ENCODE results near the gene C22orf15.
A peak's percentile ranks its signal among the peaks of the same experiment; 100 is the strongest.

Gene C22orf15

DNA sequence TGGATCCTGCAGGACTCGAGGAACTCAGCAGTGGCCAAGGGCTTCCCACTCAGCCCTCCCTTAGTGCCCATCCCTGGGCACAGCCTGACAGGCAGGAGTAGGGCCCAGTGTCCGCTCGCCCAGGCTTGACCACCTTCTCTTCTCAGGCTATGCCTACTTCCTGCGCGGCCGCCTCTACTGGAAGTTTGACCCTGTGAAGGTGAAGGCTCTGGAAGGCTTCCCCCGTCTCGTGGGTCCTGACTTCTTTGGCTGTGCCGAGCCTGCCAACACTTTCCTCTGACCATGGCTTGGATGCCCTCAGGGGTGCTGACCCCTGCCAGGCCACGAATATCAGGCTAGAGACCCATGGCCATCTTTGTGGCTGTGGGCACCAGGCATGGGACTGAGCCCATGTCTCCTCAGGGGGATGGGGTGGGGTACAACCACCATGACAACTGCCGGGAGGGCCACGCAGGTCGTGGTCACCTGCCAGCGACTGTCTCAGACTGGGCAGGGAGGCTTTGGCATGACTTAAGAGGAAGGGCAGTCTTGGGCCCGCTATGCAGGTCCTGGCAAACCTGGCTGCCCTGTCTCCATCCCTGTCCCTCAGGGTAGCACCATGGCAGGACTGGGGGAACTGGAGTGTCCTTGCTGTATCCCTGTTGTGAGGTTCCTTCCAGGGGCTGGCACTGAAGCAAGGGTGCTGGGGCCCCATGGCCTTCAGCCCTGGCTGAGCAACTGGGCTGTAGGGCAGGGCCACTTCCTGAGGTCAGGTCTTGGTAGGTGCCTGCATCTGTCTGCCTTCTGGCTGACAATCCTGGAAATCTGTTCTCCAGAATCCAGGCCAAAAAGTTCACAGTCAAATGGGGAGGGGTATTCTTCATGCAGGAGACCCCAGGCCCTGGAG is 20.7 kb downstream of the C22orf15 start:
- Mint-ChIP-seq H3K36me3 (ENCODE audit: low read depth) (no peaks in the 10 kb centered on the region), H3K4me3 (no peak overlapping the region), H3K27me3 (ENCODE audit: low read depth) (no peaks in the 10 kb centered on the region), H3K4me1 (ENCODE audit: low read depth) (peaks cover 20% of the 10 kb centered on the region), H3K27ac (no peak overlapping the region), H3K9me3 (no peaks in the 10 kb centered on the region)
- no peak for DNase-seq (ENCODE audit: low spot score)

DNA sequence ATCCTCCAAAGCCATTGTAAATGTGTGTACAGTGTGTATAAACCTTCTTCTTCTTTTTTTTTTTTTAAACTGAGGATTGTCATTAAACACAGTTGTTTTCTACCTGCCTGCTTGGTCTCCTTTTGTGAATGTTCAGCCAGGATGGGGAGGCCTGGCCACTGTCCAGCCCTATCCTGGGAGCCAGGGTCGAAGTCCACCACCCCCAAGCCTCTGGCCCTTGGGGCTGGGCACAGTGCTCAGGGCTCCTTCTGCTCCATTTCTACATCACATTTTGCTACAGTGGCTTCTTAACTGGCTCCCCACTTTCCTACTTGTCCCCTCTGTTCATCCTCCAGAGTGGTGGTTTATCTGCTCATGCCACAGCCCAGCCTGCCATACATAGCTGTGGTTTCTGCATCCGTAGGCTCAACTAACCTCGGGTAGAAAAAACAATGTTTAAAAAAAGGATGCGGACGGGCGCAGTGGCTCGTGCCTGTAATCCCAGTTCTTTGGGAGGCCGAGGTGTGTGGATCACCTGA is 21.5 kb downstream of the C22orf15 start:
- H3K27ac Mint-ChIP-seq, result peak overlapping the region; percentile 55
- H3K4me1 Mint-ChIP-seq (ENCODE audit: low read depth), result peaks cover 23% of the 10 kb centered on the region
- H3K9me3 Mint-ChIP-seq, result no peaks in the 10 kb centered on the region
- no peak for DNase-seq (ENCODE audit: low spot score)
- H3K36me3 Mint-ChIP-seq (ENCODE audit: low read depth), result peaks cover 2% of the 10 kb centered on the region
- H3K4me3 Mint-ChIP-seq, result peak overlapping the region; percentile 50
- no peaks in the 10 kb centered on the region for H3K27me3 Mint-ChIP-seq (ENCODE audit: low read depth)

DNA sequence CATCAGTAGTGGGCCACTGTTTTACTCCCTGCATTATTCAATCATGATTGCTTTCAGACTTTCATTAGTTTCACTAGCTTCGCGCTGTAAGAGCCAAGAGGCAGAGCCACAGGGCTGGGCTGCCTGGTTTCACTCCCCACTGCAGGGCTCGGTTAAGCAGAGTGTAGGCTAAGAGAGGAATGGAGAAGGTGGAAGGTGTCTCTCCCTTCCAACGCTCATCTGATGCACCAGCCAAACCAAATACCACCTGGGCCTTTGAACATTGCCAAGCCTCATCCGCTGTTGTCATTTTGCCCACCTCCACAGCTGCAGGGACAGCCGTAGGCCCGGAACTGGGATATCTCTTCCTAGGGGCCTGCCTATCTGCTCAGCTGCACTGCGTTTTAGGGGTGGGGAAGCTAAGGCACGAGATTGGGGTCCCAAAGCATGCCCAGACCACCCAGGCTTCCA is 23.5 kb downstream of the C22orf15 start:
- Mint-ChIP-seq H3K36me3 (ENCODE audit: low read depth) (peaks cover 9% of the 10 kb centered on the region), H3K9me3 (no peaks in the 10 kb centered on the region), H3K27ac (peak overlapping the region; percentile 84), H3K27me3 (ENCODE audit: low read depth) (no peaks in the 10 kb centered on the region), H3K4me3 (peak overlapping the region; percentile 91), H3K4me1 (ENCODE audit: low read depth) (peaks cover 30% of the 10 kb centered on the region)
- DNase-seq (ENCODE audit: low spot score), result peak; percentile 17

DNA sequence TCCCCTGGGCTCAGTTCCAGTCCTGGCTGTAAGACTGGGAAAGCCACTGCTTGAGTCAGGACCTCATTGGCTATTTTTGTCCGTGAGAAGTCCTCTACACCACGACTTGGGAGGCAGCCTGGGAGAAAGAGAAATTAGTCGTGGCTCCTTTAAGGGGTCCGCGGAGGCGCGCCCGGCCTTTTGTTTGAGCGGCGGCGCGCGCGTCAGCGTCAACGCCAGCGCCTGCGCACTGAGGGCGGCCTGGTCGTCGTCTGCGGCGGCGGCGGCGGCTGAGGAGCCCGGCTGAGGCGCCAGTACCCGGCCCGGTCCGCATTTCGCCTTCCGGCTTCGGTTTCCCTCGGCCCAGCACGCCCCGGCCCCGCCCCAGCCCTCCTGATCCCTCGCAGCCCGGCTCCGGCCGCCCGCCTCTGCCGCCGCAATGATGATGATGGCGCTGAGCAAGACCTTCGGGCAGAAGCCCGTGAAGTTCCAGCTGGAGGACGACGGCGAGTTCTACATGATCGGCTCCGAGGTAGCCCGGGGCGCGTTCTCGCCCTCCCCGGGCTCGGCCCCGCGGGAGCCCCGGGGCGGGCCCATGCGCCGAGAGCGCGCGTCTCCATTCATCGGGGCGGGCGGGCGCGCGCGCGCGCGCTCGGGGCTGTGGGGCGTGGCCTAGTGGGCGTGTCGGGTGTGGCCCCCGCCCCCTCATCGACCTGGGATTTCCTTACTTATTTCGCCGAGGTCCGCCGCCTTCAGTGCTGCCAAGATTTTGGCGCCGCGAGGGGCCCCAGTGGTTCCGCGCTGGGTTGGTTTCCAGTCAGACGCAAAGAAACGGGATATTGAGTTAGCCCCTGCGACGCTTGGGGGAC is 24.2 kb downstream of the C22orf15 start, which contains the start of gene SMARCB1:
Gene SMARCB1 (plus strand): TSS at position 215 of the 848 bp plus-strand sequence. CDS start 204 bp downstream, at position 419.
- Mint-ChIP-seq H3K36me3 (ENCODE audit: low read depth) (peaks cover 12% of the 10 kb centered on the region), H3K27me3 (ENCODE audit: low read depth) (no peaks in the 10 kb centered on the region), H3K9me3 (no peaks in the 10 kb centered on the region), H3K4me1 (ENCODE audit: low read depth) (peaks cover 30% of the 10 kb centered on the region), H3K27ac (peak within 1 kb of the TSS; percentile 84), H3K4me3 (peak within 1 kb of the TSS; percentile 91)
- DNase-seq (ENCODE audit: low spot score), result peak; percentile 87

DNA sequence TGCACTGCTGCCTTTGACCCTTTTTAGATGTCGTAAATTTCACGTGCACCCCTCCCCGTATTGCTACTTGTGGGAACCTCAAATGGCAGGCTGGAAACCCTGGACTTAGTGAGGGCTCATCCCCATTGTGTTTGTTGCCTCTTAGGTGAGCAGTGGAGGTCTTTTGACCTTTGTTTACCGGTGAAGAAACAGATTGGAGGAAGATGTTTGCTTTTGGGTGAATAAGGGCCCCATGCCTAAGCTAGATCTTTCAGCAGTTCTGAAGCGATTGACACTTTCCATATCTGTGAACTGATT is 24.8 kb downstream of the C22orf15 start:
- Mint-ChIP-seq H3K4me1 (ENCODE audit: low read depth) (peaks cover 32% of the 10 kb centered on the region), H3K36me3 (ENCODE audit: low read depth) (peaks cover 17% of the 10 kb centered on the region), H3K9me3 (no peaks in the 10 kb centered on the region), H3K27ac (peak overlapping the region; percentile 84), H3K4me3 (peak overlapping the region; percentile 91), H3K27me3 (ENCODE audit: low read depth) (no peaks in the 10 kb centered on the region)
- DNase-seq (ENCODE audit: low spot score), result no peak

DNA sequence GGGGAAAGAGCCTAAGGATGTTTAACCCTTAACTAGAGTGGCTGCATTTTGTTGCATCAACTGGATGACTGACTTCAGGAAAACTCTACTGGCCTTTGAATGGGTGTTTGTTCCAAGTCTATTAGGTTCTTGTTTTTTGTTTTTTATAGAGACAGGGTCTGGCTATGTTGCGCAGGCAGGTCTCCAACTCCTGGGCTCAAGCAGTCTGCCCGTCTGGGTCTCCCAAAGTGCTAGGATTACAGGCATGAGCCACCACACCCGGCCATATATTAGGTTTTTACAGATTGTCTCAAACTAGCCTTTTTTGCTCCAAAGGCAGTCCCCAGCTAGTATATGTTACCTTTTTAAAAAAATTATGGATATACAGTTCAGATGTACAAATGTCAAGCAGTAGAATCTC is 25.1 kb downstream of the C22orf15 start:
- H3K4me1 Mint-ChIP-seq (ENCODE audit: low read depth), result peaks cover 34% of the 10 kb centered on the region
- no peaks in the 10 kb centered on the region for H3K27me3 Mint-ChIP-seq (ENCODE audit: low read depth)
- no peaks in the 10 kb centered on the region for H3K9me3 Mint-ChIP-seq
- H3K27ac Mint-ChIP-seq, result peak overlapping the region; percentile 84
- DNase-seq (ENCODE audit: low spot score), result no peak
- H3K36me3 Mint-ChIP-seq (ENCODE audit: low read depth), result peaks cover 20% of the 10 kb centered on the region
- peak overlapping the region; percentile 91 for H3K4me3 Mint-ChIP-seq

DNA sequence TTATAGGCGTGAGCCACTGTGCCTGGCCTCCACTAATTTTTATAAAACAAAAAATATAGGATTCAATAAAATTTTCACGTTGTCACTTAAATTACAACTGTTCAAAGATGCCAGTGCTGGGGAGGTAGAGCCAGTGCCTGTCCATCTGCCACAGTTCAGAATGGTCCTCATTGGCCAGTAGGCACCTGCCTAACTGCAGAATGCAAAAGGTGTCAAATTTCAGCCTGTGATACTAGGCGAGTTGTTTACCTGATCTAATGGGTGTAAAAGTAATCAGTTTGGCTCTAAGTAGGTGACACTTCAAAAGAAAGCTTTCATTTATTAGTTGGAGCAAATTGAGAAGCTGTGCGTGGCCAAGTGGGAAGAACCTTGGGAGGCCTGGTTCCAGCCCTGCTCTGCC is 26.3 kb downstream of the C22orf15 start:
- no peak for DNase-seq (ENCODE audit: low spot score)
- Mint-ChIP-seq H3K4me3 (no peak overlapping the region), H3K27me3 (ENCODE audit: low read depth) (no peaks in the 10 kb centered on the region), H3K4me1 (ENCODE audit: low read depth) (peaks cover 33% of the 10 kb centered on the region), H3K27ac (no peak overlapping the region), H3K36me3 (ENCODE audit: low read depth) (peaks cover 25% of the 10 kb centered on the region), H3K9me3 (no peaks in the 10 kb centered on the region)

DNA sequence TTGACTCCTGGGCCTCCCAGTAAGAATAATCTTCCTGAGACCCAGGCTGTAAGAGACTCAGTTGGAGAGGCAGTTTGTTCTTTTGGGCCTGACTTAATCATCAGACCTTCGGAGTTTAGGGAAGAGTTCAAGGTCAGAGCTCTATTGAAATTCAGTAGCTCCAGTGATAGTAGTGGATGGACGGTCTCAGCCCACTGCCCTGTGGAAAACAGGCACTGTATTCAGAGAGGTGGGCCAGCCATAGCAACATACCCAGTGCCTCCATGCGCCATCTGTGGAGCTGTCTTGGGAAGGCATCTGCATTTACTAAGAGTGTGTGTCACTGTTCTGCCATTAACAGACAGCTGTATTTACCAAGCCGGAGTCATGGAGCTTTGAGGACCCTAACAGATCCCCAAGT is 26.8 kb downstream of the C22orf15 start:
- Mint-ChIP-seq H3K27ac (no peak overlapping the region), H3K4me3 (peak overlapping the region; percentile 26)
- no peak for DNase-seq (ENCODE audit: low spot score)

DNA sequence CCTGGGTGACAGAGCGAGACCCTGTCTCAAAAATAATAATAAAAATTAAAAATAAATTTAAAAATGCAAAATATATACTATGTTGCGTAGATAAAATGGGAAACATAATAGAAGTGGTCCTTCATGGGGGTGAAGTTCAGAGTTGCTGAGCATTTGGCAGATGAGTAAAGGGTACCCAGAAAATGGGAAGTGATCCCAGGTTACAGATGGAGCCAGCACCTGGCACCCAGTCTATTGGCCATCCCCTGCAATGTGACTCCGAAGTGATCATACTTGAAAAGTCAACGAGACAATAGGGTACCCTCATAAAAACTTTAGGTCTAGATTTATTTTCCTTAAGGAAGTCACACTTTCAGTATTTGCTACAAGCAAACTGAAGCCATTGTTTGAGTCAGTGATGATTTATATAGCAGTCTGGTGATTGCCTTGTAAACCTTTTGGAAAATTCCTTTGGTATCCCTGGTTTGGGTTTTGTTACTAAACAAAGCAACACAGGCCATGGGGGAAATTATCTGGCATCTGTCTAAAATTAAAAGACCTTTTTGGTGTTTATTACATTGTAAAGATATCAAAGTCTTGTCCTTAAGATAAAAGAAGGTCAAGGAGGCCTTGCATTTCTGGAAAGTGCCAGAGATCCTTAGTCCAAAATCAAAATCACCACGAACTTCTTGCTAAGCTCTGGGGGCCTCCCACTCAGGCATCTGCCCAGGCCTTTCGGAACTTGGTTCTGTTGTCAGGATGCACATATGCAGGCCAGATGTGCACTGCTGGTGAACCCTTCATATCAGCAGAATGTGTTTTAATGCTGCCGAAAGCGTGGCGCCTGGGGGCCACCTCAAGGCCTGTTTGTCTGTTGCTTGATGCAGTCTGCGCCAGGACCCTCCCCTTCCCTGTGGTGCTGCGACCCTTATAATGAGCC is 28.3 kb downstream of the C22orf15 start:
- no peak for DNase-seq (ENCODE audit: low spot score)
- Mint-ChIP-seq H3K9me3 (no peaks in the 10 kb centered on the region), H3K4me3 (no peak overlapping the region)

More for the DNA sequence above, 26.8 kb downstream of the C22orf15 start:
- Mint-ChIP-seq H3K4me1 (ENCODE audit: low read depth) (peaks cover 28% of the 10 kb centered on the region), H3K36me3 (ENCODE audit: low read depth) (peaks cover 25% of the 10 kb centered on the region), H3K9me3 (no peaks in the 10 kb centered on the region), H3K27me3 (ENCODE audit: low read depth) (no peaks in the 10 kb centered on the region)

DNA sequence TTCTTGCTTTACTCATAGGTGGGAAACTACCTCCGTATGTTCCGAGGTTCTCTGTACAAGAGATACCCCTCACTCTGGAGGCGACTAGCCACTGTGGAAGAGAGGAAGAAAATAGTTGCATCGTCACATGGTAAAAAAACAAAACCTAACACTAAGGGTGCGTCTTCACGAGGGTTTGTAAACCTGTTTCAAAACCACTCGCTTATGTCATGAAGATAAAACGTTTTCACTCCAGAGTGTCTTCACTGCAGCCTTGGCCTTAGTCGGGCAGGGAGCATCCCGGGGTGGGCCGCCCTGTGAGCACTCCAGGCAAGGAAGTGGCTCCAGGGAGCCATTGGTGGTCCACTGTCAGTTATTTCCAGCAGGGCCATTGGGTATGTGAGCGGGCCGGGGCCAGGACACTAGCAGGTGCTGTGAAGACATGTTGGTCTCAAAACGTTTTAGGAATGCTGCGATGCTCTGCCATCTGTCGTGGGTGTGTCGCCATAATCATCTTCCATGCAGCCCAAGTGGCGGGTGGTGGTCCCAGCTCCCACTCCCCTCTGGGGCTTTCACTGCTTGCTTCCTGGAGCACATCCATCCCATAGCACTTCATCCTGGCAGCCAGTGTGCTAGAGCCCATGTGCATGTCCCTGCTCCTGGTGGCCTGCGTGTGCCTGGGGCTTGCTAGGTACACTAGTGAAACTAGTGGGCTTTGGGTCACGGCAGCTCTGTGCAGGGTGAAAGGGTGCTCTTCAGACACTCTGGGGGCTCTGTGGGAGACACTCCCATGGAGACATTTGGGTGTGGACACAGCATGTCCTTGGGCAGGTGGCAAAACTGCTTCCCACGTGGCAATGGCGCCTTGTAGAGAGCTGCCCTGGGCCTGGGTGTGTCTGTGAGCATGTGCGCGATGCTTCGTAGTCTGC is 29.2 kb downstream of the C22orf15 start:
- no peak overlapping the region for H3K27ac Mint-ChIP-seq
- no peaks in the 10 kb centered on the region for H3K9me3 Mint-ChIP-seq
- peaks cover 34% of the 10 kb centered on the region for H3K36me3 Mint-ChIP-seq (ENCODE audit: low read depth)
- H3K27me3 Mint-ChIP-seq (ENCODE audit: low read depth), result no peaks in the 10 kb centered on the region
- peaks cover 21% of the 10 kb centered on the region for H3K4me1 Mint-ChIP-seq (ENCODE audit: low read depth)
- DNase-seq (ENCODE audit: low spot score), result no peak
- no peak overlapping the region for H3K4me3 Mint-ChIP-seq

More for the DNA sequence above, 28.3 kb downstream of the C22orf15 start:
- H3K4me1 Mint-ChIP-seq (ENCODE audit: low read depth), result peaks cover 28% of the 10 kb centered on the region
- H3K27ac Mint-ChIP-seq, result no peak overlapping the region
- no peaks in the 10 kb centered on the region for H3K27me3 Mint-ChIP-seq (ENCODE audit: low read depth)
- H3K36me3 Mint-ChIP-seq (ENCODE audit: low read depth), result peaks cover 27% of the 10 kb centered on the region

DNA sequence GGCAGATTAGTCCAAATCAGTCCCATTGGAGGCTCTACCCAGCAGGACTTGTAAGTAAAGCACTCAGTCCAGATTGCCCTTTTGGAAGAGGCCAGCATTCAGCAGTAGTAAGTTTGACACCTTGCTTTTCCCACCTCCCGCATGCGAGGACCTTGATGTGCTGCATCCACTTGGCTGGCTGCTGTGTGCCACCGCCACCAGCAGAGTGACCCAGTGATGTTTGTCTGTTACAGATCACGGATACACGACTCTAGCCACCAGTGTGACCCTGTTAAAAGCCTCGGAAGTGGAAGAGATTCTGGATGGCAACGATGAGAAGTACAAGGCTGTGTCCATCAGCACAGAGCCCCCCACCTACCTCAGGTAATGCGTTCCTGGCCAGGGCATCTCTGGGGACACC is 30.5 kb downstream of the C22orf15 start:
- Mint-ChIP-seq H3K27me3 (ENCODE audit: low read depth) (no peaks in the 10 kb centered on the region), H3K9me3 (no peaks in the 10 kb centered on the region), H3K27ac (no peak overlapping the region), H3K4me1 (ENCODE audit: low read depth) (peaks cover 15% of the 10 kb centered on the region), H3K36me3 (ENCODE audit: low read depth) (peaks cover 35% of the 10 kb centered on the region), H3K4me3 (no peak overlapping the region)
- DNase-seq (ENCODE audit: low spot score), result no peak

DNA sequence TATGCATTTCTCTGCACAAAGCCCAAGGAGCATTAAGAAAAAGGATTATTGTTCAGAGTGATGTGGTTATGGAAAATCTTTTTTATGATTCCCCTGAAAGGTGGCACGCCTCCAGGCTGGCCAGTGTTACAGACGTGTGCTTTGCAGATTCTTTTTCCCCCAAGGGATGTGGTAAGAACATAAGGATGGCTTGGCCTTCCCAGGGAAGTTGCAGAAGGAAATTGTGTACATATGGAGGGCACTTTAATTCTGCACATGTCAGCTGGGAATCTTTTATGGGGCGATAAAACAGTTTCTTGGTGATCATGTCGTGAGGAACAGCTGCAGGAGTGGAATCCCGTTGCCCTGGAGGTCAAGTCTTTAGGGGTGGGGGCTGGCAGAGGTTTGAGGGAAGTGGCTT is 33.7 kb downstream of the C22orf15 start:
- Mint-ChIP-seq H3K27me3 (ENCODE audit: low read depth) (no peaks in the 10 kb centered on the region), H3K9me3 (no peaks in the 10 kb centered on the region), H3K4me1 (ENCODE audit: low read depth) (peaks cover 4% of the 10 kb centered on the region), H3K27ac (no peak overlapping the region), H3K4me3 (no peak overlapping the region), H3K36me3 (ENCODE audit: low read depth) (peaks cover 43% of the 10 kb centered on the region)
- no peak for DNase-seq (ENCODE audit: low spot score)
